ENCODE results near the gene YTHDC1.

Gene YTHDC1

DNA sequence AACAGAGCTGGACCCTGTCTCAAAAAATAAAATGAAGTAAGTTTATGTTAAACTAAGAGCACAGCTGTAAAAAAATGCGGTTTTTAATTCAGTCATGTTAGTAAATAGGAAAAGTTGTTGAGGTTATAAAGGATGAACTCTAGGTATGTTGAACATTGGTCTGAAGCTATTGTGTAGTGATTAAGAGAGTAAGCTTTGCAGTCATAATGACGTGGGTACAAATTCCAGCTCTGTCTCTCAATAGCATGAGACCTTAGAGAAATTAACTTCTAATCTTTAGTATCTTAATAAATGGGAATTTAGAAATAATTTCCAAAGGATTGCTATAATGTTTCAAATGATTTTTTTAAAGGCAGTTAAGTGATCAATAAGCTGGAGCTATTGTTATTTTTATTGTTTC, 2.9 kb upstream of the YTHDC1 start:
- DNase-seq = no peak

DNA sequence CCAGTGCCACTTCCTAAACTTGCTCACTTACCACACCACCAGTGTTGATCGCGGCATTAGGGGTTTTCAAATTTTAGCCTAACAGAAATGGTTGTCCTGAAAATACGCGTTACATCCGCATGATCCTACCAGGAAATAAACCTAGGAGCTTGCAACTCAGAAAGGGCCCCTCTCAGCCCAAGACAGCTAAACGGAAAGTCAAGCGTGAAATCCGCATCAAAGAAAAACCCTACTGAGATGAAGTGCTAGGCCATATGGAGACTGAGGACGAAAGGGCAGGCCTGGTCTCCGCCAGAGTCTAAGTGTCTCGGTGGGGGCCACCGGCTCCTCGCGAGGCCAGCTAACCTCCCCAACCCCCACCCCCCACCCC, 626 bp downstream of the YTHDC1 start:
- DNase-seq = no peak

DNA sequence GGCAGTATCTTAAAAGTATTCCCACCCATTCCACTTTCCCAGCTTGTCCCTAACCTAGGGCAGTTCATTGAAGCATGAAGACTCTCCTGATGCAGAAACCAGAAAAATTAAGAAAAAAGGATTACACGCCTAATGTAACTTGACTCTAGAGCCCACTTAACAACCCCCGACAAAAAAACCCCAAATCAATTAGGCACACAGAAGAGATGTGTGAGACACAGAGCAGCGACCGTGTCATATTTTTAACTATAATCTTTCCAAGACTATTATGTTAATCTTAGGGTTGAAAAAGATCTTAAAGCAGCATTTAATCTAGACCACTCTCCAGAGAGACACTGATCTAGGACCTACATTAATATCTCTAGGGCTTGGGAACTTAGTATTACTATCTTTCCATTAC, 1.3 kb downstream of the YTHDC1 start:
- DNase-seq = no peak

DNA sequence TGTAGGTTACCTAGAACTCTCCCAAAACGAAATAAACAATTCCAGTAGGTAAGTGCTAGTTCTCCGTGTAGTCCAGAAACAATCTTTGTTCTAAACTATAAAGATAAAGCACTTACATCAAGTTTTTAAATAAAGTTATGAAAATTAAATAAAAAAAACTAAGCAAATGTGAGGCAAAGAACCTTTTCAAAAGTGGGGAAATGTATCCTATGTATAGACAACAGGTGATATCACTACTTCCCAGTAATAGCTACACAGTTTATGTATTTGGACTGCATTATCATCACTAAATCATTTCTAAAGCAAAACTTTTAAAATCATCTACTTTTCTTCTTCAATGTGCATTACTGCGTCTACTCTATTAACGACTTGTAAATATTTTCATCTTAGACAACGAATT, 2.0 kb downstream of the YTHDC1 start:
- DNase-seq = no peak

DNA sequence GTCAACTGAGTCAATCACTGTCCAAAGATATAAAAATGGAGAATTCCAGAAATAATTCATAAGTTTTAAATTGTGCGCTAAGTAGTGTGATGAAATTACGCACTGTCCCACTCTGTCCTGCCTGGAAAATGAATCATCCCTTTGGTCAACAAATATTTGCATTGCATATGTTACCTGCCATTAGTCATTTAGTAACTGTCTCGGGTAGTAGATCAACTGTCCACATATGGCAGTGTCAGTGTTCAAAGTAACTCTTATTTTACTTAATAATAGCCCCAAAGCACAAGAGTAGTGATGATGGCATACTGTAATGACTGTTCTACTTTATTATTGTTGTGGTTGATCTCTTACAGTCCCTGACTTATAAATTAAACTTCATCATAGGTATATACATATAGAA, 3.4 kb downstream of the YTHDC1 start:
- DNase-seq = no peak

DNA sequence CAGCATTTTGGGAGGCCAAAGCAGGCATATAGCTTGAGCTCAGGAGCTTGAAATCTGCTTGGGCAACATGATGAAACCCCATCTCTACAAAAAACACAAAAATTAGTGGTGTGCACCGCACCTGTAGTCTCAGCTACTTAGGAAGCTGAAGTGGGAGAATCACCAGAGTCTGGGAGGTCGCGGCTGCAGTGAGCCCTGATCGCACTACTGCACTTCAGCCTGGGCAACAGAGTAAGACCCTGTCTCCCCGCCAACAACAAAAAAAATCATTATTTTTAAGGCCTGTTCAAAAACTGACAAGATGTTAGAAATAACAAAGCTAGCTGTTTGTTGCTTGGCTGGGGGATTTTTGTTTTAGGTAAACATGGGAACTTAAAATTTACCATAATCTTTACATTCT, 5.1 kb downstream of the YTHDC1 start:
- DNase-seq = no peak

DNA sequence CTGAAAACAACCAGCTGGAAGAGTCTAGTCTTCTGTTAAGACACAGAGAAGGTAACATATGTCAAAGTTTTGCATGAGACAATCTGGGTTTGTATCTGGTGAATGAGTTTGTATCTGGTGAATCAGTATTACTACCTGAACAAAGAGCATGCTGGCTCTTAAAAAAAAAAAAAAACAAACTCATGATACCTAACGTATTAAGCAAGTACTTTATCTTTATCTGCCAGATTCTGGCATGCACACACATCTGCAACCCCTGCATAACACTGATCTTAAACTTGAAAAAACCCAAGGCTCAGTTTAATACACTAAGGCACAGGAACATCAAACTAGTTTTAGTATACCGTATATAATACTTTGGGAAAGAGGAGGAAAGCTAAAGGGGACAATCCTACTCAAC, 5.8 kb downstream of the YTHDC1 start:
- no peak for DNase-seq

DNA sequence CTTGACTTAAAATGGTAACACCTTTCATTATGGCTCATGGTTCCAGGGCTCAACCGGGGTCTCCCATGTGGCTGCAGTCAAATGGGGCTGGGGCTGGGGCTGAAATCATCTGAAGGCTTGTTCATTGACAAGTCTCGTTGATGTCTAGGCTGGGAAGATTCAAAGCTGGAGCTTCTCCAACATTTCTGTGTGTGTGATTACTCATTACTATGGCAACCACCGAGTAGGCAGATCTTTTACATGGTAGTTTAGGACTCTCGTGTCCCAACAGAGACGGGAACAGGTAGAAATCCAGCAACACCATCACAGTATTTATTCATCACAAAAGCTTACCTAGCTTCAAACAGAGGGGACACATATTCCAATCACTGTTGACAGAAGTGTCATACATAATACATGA, 7.8 kb downstream of the YTHDC1 start:
- DNase-seq = no peak

DNA sequence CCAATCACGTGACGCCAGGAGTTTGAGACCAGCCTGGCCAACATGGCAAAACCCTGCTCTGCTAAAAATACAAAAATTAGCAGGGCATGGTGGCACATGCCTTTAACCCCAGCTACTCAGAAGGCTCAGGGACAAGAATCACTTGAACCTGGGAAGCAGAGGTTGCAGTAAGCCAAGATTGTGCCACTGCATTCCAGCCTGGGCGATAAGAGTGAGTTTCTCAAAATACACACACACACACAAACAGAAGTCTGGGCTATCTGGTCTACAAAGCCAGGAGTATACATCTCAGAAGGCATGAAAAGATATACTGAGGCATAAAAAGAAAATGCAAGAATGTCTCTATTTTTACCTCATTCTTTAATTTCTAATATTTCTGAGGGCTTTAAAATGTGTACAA, 11.3 kb downstream of the YTHDC1 start:
- no peak for DNase-seq

DNA sequence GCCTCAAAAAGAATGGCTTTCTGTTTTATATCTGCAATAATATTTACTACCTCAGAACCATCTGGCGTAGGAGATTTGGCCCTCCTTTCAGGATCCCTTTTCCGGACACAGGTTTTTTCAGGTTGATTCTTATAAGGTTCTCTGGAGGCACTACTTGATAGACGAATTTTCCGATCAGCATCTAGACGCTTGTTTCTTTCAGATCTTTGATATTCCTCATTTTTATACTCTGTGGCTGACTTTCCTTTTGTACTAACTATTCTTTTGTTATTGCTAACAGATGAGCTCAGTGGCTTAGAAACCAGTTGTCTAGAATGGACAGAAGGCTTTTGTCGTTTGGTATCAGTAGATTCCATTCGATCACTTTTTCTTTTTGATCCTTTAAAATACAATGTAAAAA, 12.4 kb downstream of the YTHDC1 start:
- DNase-seq = no peak

DNA sequence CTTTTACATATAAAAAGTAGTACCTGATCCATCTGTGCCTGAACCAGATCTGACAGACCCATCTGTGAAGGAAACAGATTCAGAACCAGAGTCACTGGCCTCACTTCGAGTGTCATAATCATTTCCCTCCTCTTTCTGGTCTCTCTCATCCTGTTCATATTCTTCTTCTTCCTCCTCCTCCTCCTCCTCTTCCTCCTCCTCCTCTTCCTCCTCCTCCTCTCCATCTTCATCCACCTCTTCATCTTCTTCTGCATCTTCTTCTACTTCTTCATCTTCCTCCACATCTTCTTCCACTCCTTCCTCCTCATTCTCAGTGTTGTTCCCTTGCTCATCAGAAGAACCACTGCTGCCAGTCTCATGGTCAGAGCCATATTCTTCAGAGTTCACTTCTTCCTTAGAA, 12.9 kb downstream of the YTHDC1 start:
- DNase-seq = no peak

DNA sequence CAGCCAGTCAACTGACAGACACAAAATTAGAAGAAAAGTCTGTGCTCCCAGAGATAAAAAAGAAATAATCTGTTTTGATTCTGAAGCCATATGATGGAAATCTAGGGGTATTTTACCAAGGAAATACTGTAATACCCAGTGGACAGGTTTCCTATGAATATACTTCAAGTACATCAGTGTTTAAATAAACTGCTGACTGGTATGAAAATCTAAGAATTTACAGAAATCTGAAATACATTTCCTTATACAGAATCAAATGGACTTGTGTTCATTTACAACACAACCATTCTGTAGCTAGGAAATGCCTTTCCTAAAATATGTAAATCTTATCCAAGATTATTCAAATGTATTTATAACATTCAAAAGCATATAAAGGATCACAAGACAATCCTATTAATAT, 13.4 kb downstream of the YTHDC1 start:
- DNase-seq = no peak

DNA sequence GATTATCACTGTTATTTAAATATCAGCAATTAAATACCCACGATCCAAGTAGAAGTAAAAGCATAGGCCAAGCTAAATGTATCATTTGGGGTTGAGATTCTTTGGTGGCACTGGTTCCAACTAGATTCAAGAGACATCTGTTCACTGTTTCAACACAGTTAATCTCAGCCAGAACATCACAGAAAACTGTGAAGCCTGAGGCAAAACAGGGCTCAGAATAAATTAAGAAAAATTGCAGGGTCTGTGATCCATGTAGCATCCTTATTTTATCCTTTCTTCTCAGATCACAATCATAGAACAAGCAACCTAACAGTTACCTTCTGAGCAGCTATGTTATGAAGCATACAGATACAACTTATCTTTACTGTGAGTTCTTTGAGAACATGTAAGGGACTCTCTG, 23.7 kb downstream of the YTHDC1 start:
- no peak for DNase-seq

DNA sequence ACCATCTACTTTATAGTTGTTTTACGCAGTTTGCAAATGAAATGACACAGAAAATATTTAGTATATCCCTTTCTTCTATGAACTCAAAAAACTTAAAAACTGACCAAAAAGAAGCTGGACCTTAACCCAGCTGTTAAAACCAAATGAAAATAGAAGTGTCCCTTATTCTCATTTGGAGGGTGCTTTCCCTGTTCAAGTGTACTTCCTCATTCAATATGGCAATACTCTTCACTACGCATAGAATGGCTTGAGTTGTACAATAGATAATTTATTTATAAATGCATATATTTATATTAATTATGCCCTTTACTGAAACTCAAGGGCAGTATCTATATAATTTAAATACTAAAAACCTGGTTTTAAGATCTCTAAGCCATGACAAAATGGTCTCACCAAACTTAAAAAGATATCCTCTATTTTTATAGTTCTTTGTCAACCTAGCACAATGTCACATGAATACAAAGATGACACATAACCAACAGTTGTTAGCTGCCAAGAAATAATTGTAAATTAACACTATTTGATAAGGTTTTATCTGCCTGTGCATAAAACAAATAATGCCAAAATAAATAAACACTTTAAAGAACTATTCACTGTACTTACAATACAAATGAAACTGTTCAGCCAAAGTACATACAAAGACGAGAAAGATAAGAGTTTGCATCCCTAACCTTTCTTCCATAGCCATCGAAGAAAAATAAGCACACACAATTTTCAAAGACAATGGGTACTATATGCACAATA, 25.2 kb downstream of the YTHDC1 start:
- no peak for DNase-seq

DNA sequence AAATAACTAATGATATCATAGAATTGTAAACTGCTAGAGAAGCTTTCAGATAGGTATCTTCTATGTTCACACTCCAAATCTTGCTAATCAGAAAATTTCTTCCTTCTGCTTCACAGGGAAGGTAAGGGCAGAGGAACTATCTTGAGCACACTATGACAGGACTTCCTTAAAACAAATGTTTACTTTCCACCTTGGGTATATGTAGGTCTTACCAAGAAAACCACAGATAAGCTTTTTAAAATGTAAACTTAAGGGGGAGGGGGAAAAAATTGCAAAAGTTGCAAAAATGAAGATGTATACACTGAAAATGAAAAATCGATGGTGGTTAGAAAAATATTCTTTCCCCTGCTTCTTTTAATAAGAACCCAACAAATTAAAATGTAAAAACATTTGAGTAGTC, 30.9 kb downstream of the YTHDC1 start:
- no peak for DNase-seq

DNA sequence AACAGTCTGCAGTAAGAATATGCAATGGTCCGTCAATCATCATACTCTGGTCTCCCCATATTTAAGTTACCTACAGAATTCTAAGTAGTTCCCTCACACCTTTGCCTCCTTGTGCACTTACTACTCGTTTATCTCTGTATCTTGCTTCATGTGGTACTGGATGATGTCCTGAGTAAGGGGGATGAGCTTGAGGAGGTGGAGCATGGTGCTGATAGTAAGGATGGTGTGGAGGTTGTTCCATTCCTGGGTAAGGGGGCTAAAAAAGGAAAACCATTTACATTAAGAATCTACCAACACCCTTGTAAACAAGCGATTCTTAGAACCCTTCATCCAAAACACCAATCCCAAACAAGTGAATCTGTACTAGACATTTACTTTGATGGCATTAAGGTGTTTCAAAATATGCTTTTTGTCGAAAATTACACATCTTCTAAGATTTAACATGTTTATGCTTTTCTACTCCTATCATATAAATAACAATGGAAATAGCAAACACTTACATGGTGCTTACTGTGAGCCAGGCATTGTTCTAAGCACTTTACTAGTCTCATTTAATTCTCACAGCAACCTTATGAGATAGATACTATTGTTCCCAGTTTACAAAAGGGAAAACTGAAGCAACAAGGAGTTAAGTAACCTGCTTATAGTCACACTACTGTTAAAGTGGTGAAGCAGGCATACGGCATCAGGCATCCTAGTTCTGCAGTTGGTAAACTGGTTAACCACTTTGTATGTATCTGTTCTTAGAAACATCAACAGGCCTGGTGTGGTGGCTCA, 33.5 kb downstream of the YTHDC1 start:
- no peak for DNase-seq

DNA sequence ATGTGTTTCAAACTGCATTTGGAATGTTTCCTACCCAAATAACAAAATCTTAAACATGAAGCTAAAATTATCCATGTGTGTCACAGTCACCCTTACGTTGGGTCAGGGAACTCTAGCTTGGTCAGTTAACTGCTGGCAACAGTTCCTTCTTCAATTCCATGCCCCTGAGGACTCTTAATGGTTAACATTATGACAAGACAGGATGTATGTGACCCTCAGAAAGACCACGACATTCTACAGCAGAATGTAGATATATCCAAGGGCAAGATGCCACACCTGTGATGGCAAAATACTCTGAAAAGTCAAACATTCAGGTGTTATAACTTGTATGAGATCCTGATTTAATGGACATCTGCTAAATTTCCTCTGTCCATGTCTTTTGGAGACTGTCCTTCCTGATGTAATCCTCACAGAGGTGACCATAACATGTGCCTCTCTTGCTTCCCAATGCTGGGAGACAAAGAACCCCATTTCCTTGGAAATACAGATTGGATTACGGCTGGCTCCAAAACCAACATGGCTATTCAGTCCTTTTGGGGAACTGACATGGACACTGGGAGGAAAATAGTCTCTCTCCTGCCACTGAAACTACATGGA, 39.1 kb downstream of the YTHDC1 start:
- no peak for DNase-seq

DNA sequence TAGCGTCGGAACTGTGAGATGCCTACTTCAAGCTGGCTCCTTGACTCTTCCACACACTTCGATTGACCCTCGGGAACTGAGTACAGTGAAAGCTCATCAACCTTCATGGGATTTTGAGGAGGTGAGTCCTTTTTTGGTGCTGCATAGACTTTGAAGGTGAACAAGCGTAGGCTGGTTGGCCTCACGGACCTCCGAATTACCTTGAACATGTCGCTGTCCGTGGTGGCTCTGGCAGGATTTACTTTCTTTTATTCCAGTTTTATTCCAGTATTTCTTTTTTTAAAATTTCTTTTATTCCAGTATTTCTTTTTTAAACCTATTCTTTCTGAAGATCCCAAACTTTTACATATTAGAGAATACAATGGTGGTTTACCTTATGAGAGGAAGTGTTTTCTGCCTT, 45.2 kb downstream of the YTHDC1 start:
- DNase-seq = no peak

DNA sequence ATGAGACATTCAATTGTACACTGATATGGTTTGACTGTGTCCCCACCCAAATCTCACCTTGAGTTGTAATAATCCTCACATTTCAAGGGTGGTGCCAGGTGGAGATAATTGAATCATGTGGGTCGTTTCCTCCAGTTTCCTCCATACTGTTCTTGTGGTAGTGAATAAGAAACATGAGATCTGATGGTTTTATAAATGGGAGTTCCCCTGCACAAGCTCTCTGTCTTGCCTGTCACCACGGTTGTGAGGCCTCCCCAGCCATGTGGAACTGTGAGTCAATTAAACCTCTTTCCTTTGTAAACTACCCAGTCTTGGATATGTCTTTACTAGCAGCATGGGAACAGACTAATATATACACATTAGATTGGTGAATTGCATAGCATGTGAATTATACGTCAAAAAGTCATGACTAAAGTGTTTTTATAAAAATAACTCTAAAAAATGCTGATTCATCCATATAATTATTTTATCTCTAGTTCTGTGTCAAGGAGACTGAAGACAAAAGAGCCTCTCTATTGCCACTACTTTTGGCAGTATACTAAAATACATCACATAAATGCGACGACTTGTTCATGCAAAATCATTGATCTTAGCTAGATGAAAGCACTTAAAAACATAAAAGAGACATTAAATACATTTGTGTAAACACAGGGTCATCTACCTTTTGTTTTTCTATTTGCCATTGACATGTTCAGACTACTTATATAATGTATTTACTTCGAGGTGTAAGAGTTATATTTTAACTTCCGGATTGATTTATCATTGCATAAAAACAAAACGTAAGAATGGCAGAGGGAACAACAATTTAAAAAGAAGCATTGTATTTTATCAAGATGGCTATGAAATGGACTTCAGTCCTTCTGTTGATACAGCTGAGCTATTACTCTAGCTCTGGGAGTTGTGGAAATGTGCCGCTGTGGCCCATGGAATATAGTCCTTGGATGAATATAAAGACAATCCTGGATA, 50.1 kb downstream of the YTHDC1 start:
- no peak for DNase-seq

DNA sequence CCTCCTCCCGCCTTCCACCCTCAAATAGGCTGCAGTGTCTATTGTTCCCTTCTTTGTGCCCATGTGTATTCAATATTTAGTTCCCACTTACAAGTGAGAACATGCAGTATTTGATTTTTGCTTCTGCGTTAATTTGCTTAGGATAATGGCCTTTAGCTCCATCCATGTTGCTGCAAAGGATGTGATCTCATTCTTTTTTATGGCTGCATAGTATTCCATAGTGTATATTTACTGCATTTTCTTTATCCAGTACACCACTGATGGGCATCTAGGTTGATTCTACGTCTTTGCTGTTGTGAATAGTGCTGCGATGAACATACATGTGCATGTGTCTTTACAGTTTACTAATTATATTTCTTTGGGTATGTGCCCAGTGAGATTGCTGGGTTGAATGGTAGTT, 52.8 kb downstream of the YTHDC1 start:
- no peak for DNase-seq

DNA sequence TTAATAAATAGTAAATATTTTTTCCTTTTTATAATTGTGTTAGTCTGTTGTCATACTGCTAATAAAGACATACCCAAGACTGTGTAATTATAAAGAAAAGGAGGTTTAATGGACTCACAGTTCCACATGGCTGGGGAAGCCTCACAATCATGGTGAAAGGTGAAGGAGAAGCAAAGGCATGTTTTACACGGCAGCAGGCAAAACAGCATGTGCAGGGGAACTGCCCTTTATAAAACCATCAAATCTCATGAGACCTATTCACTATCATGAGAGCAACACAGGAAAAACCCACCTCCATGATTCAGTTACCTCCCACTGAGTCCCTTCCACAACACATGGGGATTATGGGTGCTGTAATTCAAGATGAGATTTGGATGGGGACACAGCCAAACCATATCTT, 58.6 kb downstream of the YTHDC1 start:
- DNase-seq = no peak

DNA sequence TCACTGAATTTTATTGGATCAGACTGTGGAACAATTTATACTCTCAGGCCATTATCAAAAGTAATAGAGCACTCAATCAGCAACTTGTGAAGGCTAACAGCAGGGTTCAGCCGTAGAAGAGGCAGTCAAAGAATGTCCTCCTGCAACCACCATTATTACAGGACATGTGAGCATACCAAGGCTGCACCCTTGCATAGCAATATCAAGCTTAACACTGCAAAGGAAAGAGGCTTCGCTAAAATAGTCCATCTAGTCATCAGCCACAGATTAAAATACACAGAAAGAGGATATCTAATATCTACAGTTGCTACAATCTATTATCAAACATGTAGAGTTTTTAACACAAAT, 61.5 kb downstream of the YTHDC1 start:
- no peak for DNase-seq

DNA sequence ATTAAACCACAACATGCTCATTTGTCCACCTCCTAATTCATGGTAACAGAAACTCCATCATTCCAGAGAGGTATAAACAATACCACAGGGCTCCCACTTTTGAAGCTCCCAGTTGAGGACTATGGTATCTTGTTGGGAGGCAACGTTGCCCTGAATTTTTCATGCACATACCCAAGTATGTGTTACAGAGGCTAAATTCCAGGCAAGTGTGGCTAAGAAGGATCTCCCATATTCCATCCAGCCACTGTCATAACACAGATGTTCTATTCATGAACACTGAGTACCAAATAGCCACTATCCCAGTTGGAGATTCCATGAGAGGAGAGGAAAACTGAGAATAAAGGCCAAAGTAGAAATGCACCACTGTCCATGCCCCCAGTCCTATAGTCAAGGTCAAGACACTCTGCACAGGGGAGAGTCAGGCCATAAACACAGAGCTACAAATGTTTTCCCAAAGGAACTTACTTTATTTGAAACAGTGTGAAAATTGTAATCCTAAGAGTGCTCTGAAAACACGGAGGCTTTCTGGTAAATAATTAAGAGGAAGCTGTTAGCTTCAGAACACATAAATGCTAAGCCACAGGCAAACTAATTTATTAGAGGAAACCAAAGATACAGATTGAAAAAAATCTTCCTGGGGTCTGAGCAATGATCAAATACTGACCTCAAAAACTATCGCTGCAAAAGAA, 62.0 kb downstream of the YTHDC1 start:
- DNase-seq = no peak

All from activated effector memory CD4-positive, alpha-beta T cell treated with Interleukin-2 at 50 U/mL for 16 hours (primary cell).